GM19328 (cell line): ENCODE measurements around the gene SLC6A7.

ENCODE experiments used
- ATAC-seq: cut with Tn5 transposase; IDR thresholded peaks from one replicate; pipeline ENCODE4 v1.9.1; 2021; ENCODE audit warnings: mild to moderate bottlenecking, moderate library complexity; ENCODE audit not compliant: unreplicated experiment

SLC6A7 gene

DNA sequence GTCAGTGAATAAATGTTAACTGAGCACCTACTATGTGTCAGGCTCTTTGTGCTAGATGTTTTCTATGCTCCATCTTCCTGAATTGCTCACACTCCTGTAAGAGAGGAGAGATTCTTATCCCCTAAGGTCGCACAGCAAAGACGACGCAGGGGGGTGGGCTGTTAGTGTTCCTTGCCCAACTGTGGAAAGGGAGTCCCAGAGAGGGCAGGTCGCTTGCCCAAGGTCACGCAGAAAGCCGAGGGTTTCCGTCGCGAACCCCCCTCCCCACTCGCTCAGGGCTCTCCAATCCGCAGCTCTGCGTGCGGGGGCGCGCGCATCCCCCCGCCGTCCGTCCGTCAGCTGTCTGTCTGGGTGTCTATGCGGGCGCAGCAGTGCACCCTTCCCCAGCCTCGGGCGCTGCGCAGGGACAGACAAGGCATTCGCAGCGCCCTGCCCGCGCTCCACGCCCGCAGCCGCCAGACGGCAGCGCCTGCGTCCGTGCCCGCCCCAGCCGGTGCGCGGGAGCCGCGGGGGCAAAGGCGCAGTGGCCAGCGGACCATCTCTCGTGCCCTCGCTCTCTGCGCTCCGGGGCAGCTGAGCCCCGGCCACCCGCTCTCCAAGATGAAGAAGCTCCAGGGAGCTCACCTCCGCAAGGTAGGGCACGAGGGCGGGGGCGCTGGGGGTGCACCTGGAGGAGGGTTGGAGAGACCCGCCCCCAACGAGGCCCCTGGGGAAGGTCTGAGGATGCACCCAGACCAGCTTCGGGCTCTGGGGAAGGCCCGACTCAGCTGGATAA, at the start of gene SLC6A7:
TSS of gene SLC6A7 (plus strand) at position 335 of the 775 bp plus-strand sequence. CDS start at position 601, 266 bp downstream.
- ATAC-seq, result no peak

DNA sequence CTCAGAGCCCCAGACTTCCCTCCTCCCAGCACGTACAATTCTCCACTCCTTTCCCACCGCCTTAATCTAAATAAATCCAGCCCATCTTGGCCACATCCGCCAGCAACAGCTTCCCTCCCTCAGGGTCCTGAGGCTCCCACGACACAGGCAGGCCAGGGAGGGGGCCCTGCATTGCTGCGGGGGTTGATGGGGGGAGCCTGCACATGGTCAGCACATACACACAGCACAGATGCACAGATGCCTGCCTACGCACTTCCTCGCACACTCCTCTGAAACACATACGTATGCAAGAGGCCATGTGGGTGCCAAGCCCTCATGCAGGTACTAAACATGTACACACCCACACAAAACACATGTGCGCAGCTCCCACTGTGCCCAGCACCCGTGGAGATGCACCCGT, 49.0 kb upstream of the SLC6A7 start:
- no peak for ATAC-seq

DNA sequence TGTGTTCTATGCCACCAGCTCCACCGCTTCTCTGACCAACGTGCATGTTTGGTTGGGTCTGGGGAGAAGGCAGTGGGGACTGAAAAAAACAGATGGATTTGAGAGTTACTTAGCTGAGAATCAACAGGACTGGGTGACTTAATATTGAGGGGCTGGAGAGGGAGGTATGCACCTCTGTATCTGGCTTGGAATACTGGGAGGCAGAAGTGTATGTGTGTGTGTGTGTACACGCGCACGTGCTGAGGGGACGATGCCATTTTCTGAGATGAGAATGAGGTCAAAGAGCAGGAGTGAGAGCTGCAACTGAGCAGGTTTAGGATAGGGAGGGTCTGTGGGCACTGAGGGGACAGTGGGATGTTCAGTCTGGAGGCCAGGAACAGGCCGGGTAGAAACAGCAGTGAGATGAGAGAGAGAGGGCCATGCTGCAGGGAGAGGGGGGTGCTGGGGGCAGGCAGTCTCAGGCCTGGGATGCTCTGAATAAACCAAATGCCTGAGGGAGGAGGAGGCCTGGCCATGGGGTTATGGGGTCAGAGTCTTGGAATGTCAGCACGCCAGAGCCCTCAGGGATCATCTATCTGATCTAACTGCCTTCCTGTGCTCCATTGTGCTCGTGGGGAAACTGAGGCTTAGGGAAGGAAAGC, 48.2 kb upstream of the SLC6A7 start:
- no peak for ATAC-seq

DNA sequence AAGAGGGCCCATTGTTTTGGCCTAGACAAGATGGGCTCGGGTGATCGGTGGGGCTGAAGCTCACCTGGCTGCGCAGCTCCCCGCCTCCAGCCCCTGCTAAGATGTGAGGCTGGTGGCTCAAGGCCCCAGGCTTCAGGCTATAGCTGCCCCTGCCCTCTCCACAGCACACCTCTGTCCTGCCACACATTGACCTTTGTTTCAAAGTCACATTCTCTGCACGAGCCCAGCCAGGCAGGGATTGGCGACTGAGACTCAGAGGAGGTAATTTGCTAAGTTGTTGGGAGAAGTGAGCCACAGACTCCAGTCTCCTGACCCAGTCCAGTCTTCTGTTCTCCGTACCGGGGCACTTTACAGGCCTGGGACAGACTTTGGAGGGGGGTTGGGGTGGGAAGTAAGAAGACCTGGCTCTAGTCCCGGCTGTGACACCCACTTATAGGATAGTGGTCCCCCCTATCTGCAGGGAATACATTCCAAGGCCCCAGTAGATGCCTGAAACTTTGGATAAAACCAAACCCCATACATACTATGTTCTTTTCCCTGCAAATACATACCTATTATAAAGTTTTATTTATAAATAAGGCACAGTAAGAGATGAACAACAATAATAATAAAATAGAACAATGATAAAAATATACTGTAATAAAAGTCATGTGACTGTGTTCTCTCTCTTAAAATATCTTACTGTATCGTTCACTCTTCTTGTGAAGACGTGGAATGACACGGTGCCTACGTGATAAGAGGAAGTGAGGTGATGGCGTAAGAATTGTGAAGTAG, 47.5 kb upstream of the SLC6A7 start:
- ATAC-seq, result no peak

DNA sequence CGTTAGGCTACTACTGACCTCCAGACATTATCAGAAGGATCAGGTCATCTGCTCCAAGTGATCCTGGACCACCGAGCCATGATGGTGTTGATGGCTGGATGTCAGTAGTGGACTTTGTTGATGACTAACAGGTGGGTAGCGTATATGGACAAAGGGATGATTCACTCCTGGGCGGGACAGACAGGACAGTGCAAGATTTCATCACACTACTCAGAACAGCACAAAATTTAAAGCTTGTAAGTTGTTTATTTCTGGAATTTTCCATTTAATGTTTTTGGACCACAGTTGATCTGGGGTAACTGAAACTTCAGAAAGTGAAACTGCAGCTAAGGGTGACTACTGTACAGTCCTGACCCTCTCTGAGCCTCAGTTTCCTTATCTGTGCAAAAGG, 46.9 kb upstream of the SLC6A7 start:
- no peak for ATAC-seq

DNA sequence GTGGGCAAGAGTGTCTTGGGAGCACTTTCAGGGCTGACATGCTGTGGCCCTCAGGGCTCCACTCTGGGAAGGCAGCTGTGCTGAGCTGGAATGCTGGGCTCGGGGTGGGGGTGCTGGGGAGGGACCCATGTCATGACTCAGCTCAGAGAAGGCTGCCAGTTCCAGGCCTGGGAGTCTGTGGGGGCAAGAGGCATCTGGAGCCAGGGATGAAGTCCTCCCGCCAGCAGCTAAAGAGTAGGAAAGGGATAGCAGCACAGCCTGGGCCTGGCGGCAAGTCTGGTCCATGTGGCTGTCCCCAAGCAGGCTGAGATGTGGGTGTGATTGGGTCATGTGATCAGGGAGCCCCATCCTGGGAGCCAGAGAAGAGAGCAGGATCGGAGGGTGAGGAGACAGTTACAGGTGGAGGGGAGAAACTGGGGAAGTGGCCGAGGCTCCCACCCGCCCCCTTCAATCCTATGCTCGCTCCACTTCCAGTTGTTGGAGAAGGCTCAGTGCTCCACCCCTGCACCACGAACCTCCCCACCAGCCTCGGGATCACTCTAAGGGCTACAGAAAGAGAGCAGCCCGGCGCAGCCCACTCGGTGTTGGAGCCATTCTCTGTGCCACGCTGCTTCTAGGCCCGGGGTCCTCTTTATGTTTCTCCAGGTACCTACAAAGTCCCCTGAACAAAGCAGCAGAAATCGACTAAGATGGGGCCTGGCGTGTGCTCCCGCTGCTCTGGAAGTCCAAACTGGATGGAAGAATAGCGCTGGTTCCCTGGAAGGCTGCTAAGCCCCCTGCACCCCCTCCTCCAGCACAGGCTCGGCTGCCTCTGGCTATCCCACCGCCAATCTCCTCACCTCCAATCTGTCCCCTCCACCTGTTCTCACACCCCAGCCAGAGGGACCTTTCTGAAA, 46.3 kb upstream of the SLC6A7 start:
- ATAC-seq, result no peak

DNA sequence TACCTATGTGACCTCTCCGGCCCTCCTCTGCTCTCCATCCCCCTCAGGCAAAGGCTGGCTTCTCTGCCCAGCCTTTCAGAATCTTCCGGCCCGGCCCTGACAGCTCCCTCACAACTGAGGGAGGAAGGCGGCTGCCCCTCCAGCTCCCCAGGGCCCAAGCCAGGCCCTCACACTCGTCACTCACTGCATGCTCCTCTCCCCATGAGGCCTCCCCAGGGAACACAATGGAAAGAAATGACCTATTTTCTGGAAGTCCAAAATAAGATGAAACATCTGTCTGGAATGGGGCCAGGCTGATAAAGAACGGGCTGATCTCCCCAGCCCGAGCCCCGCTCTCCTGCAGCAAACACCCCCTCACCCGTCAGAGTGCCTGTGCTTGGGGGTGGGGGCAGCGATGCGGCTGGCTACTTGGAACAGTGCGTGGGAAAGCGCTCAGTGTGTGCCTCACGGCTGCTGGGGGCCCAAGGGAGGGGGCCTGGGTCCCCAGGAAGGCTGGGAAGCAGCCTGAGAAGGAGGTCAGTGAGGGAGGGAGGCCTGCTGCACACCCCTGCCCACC, 45.5 kb upstream of the SLC6A7 start:
- ATAC-seq, result no peak

DNA sequence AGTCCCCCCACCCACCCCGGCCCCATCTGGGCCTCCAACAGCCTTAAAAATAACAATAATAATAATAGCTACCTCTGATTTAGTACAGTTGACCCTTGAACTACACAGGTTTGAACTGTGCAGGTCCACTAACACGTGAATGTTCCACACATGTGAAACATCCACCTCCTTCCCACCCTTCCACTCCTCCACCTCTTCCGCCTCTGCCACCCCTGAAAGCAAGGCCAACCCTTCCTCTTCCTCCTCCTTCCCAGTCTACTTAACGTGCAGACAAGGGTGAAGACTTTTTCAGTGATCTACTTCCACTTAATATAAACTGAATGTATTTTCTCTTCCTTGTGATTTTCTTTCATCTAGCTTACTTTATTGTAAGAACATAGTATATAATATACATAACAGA, 45.0 kb upstream of the SLC6A7 start:
- ATAC-seq, result no peak

DNA sequence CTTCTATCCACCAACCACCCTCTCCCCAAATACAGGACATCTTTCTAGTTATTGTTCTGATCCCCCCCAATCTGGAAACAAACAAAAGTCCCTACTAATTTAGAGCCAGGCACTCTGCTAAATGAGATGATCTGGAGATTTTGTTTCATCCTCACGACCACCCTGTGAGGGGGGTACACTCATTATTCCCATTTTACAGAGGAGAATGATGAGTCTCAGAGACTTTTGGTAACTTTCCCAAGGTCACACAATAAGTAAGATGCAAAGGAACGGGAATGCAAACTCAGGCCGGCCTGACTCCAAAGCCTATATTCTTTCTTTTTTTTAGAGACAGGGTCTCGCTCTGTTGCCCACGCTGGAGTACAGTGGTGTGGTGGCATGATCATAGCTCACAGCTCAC, 43.6 kb upstream of the SLC6A7 start:
- no peak for ATAC-seq

DNA sequence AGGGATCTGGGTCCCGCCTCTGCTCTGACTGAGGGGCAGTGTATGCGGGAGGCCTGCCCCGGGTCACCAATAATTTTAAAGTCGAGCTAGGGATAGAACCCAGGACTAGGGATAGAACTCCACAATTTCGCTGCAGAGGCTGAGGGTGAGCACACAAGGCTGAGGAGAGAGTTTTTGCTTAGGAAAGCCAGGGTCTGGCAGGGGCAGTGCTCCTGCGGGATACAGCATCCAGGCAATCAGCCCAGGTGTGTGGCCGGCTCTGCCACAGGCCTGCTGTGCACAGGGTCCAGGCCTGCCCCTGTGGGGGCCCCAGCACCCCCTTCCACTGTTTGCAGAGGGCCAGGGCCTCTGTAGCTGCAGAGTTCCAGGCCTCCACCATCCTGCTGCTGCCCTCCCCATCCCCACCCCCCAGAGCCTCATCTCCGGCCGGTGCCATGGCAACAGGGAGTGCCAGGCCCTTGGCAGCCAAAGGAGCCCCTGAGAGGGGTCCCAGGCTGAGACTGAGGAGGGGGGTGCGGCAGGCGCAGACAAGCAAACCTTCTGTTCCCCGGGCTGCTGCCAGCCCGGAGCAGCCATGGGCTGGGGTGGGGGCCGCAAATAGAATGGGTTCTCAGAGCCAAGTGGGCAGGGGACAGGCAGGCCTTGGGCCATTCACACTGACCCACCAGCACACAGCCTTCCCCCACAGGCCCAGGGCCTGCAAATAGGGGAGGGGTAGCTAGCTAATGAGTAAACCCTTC, 42.8 kb upstream of the SLC6A7 start:
- ATAC-seq, result no peak

DNA sequence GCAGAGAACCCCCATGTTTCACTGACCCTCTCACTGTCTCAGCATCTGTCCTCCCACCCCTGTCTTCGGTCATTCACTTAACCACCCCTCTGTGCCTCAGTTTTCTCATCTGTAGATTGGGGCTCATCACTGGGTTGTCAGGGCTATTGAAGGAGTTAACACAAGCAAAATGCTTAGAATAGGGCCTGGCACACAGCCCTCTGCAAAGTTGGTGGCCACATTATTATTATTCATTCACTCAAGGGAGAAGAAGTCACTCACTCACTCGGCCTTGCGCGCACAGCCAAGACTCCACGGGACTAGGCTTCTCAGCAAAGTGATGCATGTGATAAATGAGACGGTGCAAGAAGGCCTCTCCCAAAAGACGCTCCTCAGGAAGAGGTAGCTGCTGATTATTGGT, 42.2 kb upstream of the SLC6A7 start:
- ATAC-seq, result no peak

DNA sequence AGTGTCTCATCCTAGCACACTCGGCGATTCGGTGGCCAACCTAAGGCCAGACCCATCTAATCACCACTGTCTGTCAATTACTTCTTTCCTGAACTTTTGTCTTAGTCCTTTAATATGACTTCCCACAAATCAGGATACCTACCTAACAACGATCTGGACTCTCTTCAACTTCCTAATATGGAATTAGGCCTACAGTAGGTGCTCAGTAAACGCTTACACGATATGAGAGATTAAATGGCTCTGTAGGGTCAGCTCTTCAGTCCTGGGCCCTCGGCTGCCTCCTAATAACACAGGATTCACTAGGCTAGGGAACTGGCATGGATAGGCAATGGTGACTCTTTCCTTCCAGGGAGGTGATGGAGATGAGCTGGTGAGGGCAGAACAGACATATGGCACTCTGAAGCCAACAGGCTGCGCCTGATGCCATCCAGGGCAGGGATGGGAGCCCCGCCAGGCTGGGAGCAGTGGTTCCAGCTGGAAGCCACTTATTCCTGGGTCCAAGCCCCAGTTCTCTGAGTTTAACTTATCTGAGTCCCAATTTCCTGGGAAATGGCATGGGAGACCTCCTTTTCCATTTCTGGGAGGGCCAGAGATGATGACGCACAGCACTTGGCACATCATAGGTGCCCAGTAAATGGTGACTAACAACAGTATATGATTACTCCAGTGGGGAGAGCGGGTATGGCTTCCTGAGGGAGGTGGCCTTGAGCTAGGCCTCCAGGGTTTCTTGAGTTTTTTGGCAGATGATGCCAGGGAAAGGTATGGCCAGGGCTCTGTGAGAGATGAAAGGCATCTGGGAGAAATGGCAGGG, 41.5 kb upstream of the SLC6A7 start:
- no peak for ATAC-seq

DNA sequence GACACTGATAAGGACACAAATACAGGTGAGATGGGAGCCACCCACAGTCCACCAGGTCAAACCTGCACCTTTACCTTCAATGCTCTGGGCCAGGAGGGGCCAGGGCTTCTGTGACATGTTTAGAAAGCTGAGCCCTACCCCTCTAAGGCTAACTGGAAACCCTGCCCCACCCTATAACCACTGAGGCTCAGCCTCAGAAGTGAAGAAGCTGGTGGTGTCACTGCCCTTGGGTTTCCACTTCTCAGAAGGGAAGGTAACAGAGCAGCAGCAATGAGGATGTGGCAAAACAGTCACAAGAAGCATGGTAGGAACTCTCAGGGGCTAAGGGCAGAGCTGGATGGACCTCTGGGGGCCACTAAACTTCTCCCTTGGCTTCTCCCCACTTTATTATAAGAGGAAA, 40.2 kb upstream of the SLC6A7 start:
- no peak for ATAC-seq

DNA sequence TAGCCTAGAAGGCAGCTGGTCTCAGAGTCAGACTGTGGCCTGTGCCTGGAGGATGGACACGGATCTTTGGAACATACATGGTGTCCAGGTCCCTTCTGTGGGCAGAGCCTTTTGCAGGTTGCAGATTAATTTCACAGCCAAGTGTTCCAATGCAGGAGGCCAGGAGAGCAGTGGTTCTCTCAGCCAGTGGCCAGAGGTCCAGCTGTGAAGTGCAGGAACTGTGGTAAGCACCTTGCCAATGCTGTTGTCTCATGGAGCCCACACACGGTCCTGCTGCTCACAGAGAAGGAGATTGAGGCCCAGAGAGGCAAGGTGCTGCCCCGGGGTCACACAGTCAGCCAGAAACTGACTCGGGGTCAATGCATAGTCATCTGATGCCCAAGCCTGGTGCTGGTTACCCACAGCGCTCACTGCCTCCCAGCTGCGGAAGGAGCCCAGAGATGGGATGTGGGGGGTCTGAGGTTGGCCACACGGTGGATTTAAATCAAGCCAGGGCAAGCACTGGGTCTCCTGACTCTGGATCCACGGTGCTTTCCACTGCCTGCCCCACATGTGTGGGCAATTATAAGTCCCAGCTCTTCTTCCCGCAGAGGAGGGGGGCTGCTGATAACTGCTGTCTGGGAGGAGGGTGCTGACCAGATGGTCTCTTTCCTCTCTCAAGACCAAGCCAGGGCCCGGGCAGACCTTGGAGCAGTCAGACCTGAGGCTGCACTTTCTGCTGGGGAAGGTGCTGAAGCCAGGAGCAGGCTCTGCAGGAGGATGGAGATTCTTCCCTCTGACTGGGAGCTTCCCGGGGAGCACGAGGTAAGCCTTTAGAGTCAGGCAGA, 37.0 kb upstream of the SLC6A7 start:
- no peak for ATAC-seq

DNA sequence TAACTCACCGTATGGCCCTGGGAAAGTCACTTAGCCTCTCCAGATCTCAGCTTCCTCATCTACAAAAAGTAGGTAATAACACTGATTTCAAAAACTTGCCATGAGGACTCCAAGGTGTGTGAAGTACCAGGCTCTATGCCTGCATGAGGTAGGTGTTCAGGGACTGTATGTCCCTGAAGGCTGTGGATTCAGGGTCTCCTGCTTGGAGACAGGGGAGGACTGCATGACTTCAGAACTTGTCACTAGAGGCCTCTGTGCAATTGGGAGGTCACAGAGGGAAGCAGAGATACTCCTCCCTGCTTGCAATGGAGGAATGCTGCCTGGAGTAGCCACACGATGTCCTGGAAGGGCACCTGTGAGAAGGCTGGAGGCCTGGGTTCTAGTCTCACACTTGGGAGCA, 36.4 kb upstream of the SLC6A7 start:
- ATAC-seq, result no peak

DNA sequence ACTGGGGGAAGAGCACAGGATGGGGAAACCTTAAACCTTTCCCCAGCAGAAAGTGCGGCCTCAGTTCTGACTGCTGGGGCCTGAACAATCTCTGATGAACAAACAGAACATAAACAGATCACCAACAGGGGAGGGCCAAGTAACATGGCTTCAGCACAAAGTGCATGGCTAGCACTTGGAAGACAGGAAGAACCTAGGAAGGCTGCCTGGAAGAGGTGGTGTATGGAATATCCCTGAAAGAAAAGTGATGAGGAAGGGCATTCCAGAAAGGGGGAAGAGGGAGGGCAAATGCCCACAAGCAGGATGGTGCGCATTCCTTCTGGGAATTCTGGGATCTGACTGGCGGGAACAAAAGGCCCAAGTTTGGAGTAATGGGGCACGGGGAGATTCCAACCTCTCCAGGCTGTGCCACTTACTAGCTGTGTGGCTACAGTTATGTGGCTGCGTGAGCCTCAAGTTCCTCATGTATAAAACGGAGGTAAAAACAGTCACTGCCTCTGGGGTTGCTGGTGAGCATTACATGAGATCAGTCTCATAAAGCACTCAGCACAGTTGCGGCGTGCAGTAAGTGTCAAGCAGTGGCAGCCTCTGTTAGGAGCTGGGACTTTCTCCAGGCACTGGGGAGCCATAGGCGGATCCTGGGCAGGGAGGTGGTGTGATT, 35.8 kb upstream of the SLC6A7 start:
- no peak for ATAC-seq

DNA sequence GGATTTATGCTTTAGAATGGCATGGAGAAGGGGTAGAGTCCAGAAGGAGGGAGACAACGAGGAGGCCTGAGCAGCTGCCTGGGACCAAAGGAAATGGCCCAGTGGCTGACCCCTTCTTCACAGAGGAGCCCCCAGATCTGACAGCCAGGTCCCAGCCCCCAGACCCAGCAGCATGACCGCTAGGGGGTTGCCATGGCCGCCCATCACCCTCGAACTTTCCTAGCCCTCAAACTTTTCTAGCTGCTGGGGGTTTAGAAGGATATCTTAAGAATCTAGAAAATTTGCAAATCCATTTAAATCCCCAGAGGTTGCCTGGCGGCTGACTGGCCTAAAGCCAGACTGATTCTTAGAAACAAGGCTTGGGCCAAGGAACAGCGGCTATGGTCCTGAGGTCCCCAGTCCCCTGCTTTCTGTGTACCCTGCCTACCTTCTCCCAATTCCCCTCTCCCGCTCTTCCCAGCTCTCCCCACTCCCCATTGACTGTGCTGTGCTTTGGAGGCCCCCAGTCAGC, 35.2 kb upstream of the SLC6A7 start:
- ATAC-seq, result no peak
